Astrocyte of the cerebellum (primary cell): ENCODE results near the gene ZCCHC3.

ENCODE experiments used
- DNase-seq: peaks from one replicate; pipeline ENCODE4 v3.0.0-alpha.2; 2011; ENCODE audit warnings: low read depth
- H3K4me3 ChIP-seq: 2 replicates; pipeline ENCODE4 v1.5.1; 2011; ENCODE audit warnings: mild to moderate bottlenecking, low read depth, low read length, moderate library complexity
- in situ Hi-C: cut with HindIII; loops from 2 replicates; pipeline ENCODE4 v1.10.0; 2017; ENCODE audit warnings: low sequenced_read_pairs
- TF ChIP-seq, protein P1 (sequence below): IDR thresholded peaks from 2 replicates; pipeline ENCODE4 v1.5.1; 2012; ENCODE audit warnings: low read length, low read depth, moderate library complexity, mild to moderate bottlenecking; ENCODE audit errors: missing control alignments

The ZCCHC3 gene

DNA sequence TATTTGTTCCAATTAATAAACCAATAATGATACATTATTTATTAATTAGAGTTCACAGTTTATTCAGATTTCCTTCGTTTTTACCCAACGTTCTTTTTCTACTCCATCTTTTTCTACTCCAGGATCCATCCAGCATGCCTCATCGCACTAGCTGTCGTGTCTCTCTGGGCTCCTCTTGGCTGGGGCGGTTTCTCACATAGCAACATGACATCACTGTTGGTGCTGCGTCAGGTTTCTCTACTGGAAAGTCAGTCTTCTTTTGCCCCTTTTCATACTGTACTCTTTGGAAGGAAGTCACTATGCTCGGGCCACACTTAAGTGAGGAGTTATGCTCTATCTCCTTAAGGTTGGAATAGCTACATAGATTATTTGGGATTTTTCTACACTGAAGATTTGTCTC is 14.2 kb downstream of the ZCCHC3 start:
- TF ChIP-seq, protein P1, sequence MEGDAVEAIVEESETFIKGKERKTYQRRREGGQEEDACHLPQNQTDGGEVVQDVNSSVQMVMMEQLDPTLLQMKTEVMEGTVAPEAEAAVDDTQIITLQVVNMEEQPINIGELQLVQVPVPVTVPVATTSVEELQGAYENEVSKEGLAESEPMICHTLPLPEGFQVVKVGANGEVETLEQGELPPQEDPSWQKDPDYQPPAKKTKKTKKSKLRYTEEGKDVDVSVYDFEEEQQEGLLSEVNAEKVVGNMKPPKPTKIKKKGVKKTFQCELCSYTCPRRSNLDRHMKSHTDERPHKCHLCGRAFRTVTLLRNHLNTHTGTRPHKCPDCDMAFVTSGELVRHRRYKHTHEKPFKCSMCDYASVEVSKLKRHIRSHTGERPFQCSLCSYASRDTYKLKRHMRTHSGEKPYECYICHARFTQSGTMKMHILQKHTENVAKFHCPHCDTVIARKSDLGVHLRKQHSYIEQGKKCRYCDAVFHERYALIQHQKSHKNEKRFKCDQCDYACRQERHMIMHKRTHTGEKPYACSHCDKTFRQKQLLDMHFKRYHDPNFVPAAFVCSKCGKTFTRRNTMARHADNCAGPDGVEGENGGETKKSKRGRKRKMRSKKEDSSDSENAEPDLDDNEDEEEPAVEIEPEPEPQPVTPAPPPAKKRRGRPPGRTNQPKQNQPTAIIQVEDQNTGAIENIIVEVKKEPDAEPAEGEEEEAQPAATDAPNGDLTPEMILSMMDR, result no peak
- H3K4me3 ChIP-seq, result no peak overlapping the region
- no peak for DNase-seq
- in situ Hi-C loops, result no loop called here

DNA sequence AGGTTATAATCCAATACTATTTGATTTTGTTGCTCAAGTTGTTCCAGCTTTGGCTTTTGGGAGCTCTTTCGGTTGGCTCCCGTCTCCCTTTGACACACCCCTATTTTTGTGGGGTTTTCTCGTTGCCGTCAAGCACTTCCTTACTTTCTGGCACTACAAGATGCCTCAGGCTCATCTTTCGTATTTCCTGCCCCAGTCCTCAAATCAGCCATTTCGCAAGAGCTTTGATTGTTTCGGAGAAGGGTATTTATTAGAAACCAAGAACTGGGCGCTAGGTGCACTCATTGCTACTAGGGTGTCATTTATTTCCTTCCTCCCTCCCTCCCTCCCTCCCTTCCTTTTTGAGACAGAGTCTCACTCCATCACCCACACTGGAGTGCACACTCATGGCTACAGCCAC is 14.7 kb downstream of the ZCCHC3 start:
- in situ Hi-C loops, result no loop called here
- no peak overlapping the region for H3K4me3 ChIP-seq
- no peak for DNase-seq
- TF ChIP-seq, protein P1, result no peak

DNA sequence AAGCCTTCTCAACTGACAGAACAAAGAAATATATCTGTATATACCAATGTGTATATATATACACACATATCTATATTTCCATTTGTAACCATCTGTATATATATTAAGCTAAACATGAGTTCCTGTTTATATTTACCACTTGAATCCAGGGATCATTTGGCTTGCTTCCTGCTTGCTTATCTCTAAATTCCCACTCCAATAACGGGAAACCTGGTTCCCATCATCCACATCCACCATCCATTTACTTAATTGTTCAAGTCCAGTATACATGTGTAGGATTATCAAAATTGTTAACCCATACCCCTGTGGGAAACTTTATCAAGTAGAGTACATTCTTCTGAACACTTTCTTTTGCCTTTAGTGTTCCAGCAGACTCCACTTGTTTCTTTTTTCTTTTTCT is 15.5 kb downstream of the ZCCHC3 start:
- H3K4me3 ChIP-seq, result no peak overlapping the region
- no peak for DNase-seq
- TF ChIP-seq, protein P1, result no peak
- in situ Hi-C loops, result no loop called here

DNA sequence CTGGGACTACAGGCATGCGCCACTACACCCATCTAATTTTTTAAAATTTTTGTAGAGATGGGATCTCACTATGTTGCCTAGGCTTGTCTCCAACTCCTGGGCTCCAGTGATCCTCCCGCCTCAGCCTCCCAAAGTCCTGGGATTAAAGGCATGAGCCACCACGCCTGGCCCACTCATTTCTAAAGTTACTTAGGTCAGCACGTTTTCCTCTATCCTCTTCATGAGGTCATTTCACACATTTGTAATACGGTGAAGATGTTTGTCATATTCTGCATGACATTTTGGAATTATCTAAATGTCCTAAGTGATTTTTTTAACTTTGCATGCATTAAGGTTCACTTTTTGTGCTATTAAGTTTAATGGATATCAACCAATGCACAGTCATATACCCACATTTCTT is 16.0 kb downstream of the ZCCHC3 start:
- in situ Hi-C loops, result no loop called here
- no peak for DNase-seq
- TF ChIP-seq, protein P1, result no peak
- no peak overlapping the region for H3K4me3 ChIP-seq

DNA sequence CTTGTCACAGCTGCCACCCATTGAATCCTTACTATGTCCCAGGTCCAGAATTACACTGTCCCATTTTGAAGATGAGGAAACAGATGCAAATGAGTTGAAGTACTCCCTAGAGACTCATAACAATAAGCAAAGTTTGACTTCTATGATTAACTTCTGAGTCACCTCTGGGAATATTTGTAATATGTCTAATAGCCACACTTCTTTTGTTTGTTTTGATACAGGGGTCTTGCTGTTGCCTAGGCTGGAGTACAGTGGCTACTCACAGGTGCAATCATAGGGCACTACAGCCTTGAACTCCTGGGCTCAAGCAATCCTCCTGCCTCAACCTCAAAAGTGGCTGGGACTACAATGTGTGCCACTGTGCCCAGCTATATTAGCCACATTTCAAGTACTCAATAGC is 16.6 kb downstream of the ZCCHC3 start:
- TF ChIP-seq, protein P1, result no peak
- DNase-seq, result no peak
- in situ Hi-C loops, result no loop called here
- H3K4me3 ChIP-seq, result no peak overlapping the region

DNA sequence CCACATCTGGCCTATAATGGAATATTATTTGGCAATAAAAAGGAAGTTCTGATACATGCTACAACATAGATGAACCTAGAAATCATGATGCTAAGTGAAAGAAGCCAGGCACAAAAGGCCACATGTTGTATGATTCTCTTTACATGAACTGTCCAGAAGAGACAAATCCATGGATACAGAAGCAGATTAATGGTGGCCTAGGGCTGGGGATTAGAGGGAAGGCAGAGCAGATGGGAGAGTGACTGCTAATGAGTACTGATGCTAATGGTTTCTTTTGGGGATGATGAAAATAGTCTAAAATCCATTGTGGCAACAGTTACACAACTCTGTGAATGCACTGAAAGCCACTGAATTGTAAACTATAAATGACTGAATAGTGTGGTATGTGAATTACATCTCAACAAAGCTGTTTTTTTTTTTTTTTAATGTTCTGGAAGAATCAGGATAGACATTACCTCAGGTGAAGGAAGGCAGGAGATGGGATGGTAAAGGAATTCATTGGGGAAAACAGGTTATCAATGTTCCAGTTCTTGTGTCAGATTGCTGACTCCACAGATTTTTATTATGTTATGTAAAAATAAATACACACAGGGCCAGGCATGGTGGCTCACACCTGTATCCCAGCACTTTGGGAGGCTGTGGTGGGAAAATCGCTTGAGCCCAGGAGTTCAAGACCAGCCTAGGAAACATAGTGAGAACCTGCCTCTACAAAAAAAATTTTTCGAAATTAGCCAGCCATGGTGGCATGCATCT is 19.1 kb downstream of the ZCCHC3 start:
- DNase-seq, result no peak
- TF ChIP-seq, protein P1, result no peak
- no peak overlapping the region for H3K4me3 ChIP-seq
- in situ Hi-C loops, result no loop called here
